Thoracic aorta (tissue), 2 donors: Measurements from ENCODE around the gene CDK6. TPM values are rescaled to one million over a fixed set of nuclear protein-coding genes. Genes with fewer than 3 reads are reported as not detected.

Experiments
- ATAC-seq: fragments of 150-250 bp; one replicate; pipeline ENCODE4 v1.8.0; 2017; ENCODE audit warnings: low read depth; ENCODE audit not compliant: insufficient number of reproducible peaks, low FRiP score
- DNase-seq: peaks from one replicate; pipeline ENCODE4 v3.0.0-alpha.2; 2020; ENCODE audit warnings: low spot score
- H3K27ac ChIP-seq, 2 donors: fragments of 200-600 bp; sonication (generic); 1 replicate in 1 of 2; 2 replicates in 1 of 2; pipeline ENCODE4 v1.5.1; 2016; ENCODE audit warnings: mild to moderate bottlenecking in 2 of 2, moderate library complexity in 2 of 2
- H3K27me3 ChIP-seq: fragments of 200-600 bp; sonication (generic); replicated peaks from 2 replicates; pipeline ENCODE4 v1.6.0; 2016; ENCODE audit warnings: mild to moderate bottlenecking; ENCODE audit not compliant: insufficient read depth
- H3K36me3 ChIP-seq: fragments of 200-600 bp; sonication (generic); one replicate; pipeline ENCODE4 v1.5.1; 2016
- H3K4me1 ChIP-seq, 2 donors: fragments of 200-600 bp; sonication (generic); 1 replicate in 1 of 2; 2 replicates in 1 of 2; pipeline versions ENCODE4 v1.5.1 to v1.6.0; 2016; ENCODE audit warnings: low read depth in 2 of 2, mild to moderate bottlenecking in 1 of 2; ENCODE audit not compliant: control insufficient read depth in 1 of 2
- H3K4me3 ChIP-seq: fragments of 200-600 bp; sonication (generic); 2 replicates; pipeline ENCODE4 v1.5.1; 2016; ENCODE audit warnings: mild to moderate bottlenecking
- H3K9me3 ChIP-seq: fragments of 200-600 bp; sonication (generic); 2 replicates; pipeline ENCODE4 v1.5.1; 2016
- CTCF ChIP-seq: fragments of 200-600 bp; sonication (generic); IDR thresholded peaks from one replicate; pipeline ENCODE4 v1.5.1; 2019; ENCODE audit warnings: antibody characterized with exemption
- total RNA-seq, 2 donors: library from RNA; depleted of rRNA; stranded (reverse); fragments of >200 nt; gene quantifications; one replicate each; pipeline versions ENCODE4 v1.1.0 to v1.2.3, GENCODE V29; 2016

CDK6 gene
- total RNA-seq, 2 donors from 2014 or later = 25.5 to 31.8 TPM

- no peak for DNase-seq
- no peak for ATAC-seq
- Histone ChIP-seq H3K27ac (no peak overlapping the region), H3K36me3 (peaks cover 5% of the 10 kb centered on the region), H3K4me1 (peaks cover 4 to 14% of the 10 kb centered on the region in 2 donors), H3K9me3 (no peaks in the 10 kb centered on the region), H3K27me3 (no peaks in the 10 kb centered on the region), H3K4me3 (no peak overlapping the region)
- TF ChIP-seq CTCF = no peak
Observed at GRCh38 chr7:92723943-92724342, 112.4 kb downstream of the CDK6 start.

GRCh38 chr7:92723205-92723604 is 113.2 kb downstream of the CDK6 start:
- no peak for TF ChIP-seq CTCF
- ATAC-seq (no peak), DNase-seq (no peak)
- H3K27me3 ChIP-seq = no peaks in the 10 kb centered on the region
- no peak overlapping the region for H3K4me3 ChIP-seq
- peaks cover 5% of the 10 kb centered on the region for H3K36me3 ChIP-seq
- H3K9me3 ChIP-seq = no peaks in the 10 kb centered on the region
- H3K4me1 ChIP-seq = peaks cover 4 to 19% of the 10 kb centered on the region in 2 donors
- H3K27ac ChIP-seq = peak overlapping the region in 1 of 2 donors; percentile 10

- no peaks in the 10 kb centered on the region for H3K9me3 ChIP-seq
- H3K27ac ChIP-seq = peak overlapping the region in 1 of 2 donors; percentile 10
- no peak for TF ChIP-seq CTCF
- peaks cover 4 to 19% of the 10 kb centered on the region in 2 donors for H3K4me1 ChIP-seq
- no peaks in the 10 kb centered on the region for H3K27me3 ChIP-seq
- no peak for DNase-seq
- no peak for ATAC-seq
- H3K36me3 ChIP-seq = peaks cover 5% of the 10 kb centered on the region
- no peak overlapping the region for H3K4me3 ChIP-seq
Observed at GRCh38 chr7:92722541-92722940, 113.8 kb downstream of the CDK6 start.

- Histone ChIP-seq H3K36me3 (peaks cover 5% of the 10 kb centered on the region), H3K27me3 (no peaks in the 10 kb centered on the region), H3K9me3 (no peaks in the 10 kb centered on the region), H3K27ac (peak overlapping the region in 1 of 2 donors; percentile 25), H3K4me3 (no peak overlapping the region), H3K4me1 (peaks cover 4 to 19% of the 10 kb centered on the region in 2 donors)
- DNase-seq (no peak), ATAC-seq (no peak)
- no peak for TF ChIP-seq CTCF
Observed at GRCh38 chr7:92720604-92721350, 115.6 kb downstream of the CDK6 start.

GRCh38 chr7:92717993-92718716 is 118.2 kb downstream of the CDK6 start:
- peak overlapping the region; percentile 76 for H3K4me3 ChIP-seq
- no peaks in the 10 kb centered on the region for H3K36me3 ChIP-seq
- peaks cover 10 to 39% of the 10 kb centered on the region in 2 donors for H3K4me1 ChIP-seq
- peak; percentile 13 for DNase-seq
- H3K27ac ChIP-seq = peak overlapping the region; percentile 84 to 94
- TF ChIP-seq CTCF = no peak
- H3K27me3 ChIP-seq = no peaks in the 10 kb centered on the region
- H3K9me3 ChIP-seq = no peaks in the 10 kb centered on the region
- ATAC-seq = peak; percentile 82
